ENCODE data around the gene EVA1C. TPM values are rescaled to one million over a fixed set of nuclear protein-coding genes. Genes with fewer than 3 reads are reported as not detected.
"Not testable (repeated sequence)": the region's sequence is repeated elsewhere in the genome, so short reads cannot be mapped to it uniquely, and the experiment has no call there.

EVA1C gene
- total RNA-seq, 2 experiments from 2014 or later: 11.1 to 13.7 TPM

DNA sequence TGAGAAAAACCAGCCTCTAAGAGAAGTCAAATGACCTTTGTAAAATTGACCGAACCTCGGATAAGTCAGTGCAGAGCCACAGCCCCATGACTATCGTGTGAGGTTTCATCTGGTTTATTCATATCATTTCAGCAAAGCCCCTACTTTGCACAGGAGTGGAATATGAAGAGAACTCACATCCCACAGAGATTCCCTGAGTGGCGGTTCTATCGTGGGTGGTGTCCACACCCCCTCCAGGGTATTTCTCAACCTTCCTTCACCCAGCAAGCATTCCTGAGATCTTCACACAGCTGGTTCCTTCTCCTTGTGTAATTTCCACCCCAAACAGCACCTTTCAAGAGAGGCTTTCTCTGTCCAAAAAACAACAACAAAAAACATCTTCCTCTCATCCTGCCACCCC lies 47.5 kb downstream of the EVA1C start:
- Mint-ChIP-seq H3K27ac (no peak overlapping the region), H3K9me3 (no peaks in the 10 kb centered on the region)

DNA sequence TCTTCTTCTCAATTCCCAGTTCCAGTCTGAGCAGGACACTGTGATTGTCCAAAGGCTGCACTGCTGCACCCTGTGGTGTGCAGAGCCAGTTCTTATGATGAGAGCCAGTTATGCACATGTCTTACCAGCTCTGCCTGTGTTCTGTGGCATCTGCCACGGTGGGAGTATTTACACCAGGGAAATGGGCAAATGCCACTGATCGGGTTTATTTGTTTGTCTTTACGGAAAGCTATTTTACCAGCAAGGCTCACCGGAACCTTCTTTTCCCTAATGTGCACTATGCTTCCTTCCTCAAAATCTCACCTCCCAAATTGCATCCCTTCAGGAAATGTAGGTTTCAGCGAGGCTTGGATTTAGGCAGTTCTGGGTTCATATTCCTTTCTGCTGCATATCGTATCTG lies 49.0 kb downstream of the EVA1C start:
- ATAC-seq (no peak), DNase-seq (no peak)
- Mint-ChIP-seq H3K4me3 (no peak overlapping the region), H3K27ac (no peak overlapping the region), H3K27me3 (no peaks in the 10 kb centered on the region), H3K36me3 (ENCODE audit: low read depth) (peaks cover 32% of the 10 kb centered on the region), H3K9me3 (no peaks in the 10 kb centered on the region), H3K4me1 (ENCODE audit: low read depth) (peaks cover 5% of the 10 kb centered on the region)
- TF ChIP-seq, protein P1, sequence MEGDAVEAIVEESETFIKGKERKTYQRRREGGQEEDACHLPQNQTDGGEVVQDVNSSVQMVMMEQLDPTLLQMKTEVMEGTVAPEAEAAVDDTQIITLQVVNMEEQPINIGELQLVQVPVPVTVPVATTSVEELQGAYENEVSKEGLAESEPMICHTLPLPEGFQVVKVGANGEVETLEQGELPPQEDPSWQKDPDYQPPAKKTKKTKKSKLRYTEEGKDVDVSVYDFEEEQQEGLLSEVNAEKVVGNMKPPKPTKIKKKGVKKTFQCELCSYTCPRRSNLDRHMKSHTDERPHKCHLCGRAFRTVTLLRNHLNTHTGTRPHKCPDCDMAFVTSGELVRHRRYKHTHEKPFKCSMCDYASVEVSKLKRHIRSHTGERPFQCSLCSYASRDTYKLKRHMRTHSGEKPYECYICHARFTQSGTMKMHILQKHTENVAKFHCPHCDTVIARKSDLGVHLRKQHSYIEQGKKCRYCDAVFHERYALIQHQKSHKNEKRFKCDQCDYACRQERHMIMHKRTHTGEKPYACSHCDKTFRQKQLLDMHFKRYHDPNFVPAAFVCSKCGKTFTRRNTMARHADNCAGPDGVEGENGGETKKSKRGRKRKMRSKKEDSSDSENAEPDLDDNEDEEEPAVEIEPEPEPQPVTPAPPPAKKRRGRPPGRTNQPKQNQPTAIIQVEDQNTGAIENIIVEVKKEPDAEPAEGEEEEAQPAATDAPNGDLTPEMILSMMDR (IDR thresholded peaks at IDR 0.05): no peak
- intact Hi-C loops (cut with micrococcal nuclease): no loop called here
- ChIA-PET POLR2A (no interaction called here), CTCF (interaction anchor here (1.5 kb wide), 1 partner anchor 108 kb away, joined by 3 read pairs; no protein-coding TSS in a partner anchor)

More for the DNA sequence above, 47.5 kb downstream of the EVA1C start:
- intact Hi-C loops (cut with micrococcal nuclease): no loop called here
- ATAC-seq (no peak), DNase-seq (no peak)
- TF ChIP-seq, protein P1 (IDR thresholded peaks at IDR 0.05): no peak
- no peak overlapping the region for H3K4me3 Mint-ChIP-seq
- peaks cover 28% of the 10 kb centered on the region for H3K36me3 Mint-ChIP-seq (ENCODE audit: low read depth)
- ChIA-PET POLR2A (no interaction called here), CTCF (interaction anchor here (1.4 kb wide), 1 partner anchor 110 kb away, joined by 3 read pairs; no protein-coding TSS in a partner anchor)
- peaks cover 5% of the 10 kb centered on the region for H3K4me1 Mint-ChIP-seq (ENCODE audit: low read depth)
- no peaks in the 10 kb centered on the region for H3K27me3 Mint-ChIP-seq

DNA sequence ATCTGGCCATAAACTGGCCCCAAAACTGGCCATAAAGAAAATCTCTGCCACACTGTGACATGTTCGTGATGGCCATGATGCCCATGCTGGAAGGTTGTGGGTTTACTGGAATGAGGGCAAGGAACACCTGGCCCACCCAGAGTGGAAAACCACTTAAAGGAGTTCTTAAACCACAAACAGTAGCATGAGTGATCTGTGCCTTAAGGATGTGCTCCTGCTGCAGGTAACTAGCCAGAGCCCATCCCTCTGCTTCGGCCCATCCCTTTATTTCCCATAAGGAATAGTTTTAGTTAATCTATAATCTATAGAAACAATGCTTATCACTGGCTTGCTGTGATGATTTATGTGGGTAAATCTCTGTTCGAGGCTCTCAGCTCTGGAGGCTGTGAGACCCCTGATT lies 50.1 kb downstream of the EVA1C start:
- DNase-seq; H3K9me3 Mint-ChIP-seq; H3K27me3 Mint-ChIP-seq; POLR2A ChIA-PET; H3K27ac Mint-ChIP-seq; H3K4me1 Mint-ChIP-seq (ENCODE audit: low read depth); CTCF ChIA-PET; ATAC-seq; intact Hi-C loops (cut with micrococcal nuclease); H3K4me3 Mint-ChIP-seq: not testable (repeated sequence)
- peaks cover 32% of the 10 kb centered on the region for H3K36me3 Mint-ChIP-seq (ENCODE audit: low read depth)

DNA sequence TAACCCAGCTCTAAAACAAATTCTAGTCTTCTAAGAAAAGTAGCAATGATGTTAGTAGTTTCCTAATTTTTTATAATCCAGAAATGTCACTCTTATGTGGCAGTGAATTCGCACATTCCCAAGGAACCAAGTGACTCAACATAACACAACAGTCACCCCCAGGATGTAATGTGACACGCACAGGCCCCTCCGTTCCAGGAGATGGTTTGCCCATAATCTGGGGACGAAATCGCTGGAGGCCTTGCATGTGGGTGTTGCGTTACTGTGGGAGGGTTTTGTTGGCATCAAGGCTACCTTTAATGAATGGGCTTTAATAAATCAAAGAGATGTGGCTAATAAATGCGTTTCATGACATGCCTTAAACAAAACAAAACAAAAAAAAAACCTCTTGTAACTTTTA lies 50.9 kb downstream of the EVA1C start:
- ATAC-seq: no peak
- TF ChIP-seq, protein P1 (IDR thresholded peaks at IDR 0.05): no peak
- DNase-seq: no peak
- Mint-ChIP-seq H3K4me3 (no peak overlapping the region), H3K27me3 (no peaks in the 10 kb centered on the region), H3K36me3 (ENCODE audit: low read depth) (peaks cover 32% of the 10 kb centered on the region), H3K9me3 (no peaks in the 10 kb centered on the region), H3K27ac (no peak overlapping the region), H3K4me1 (ENCODE audit: low read depth) (peaks cover 5% of the 10 kb centered on the region)
- ChIA-PET CTCF (no interaction called here), POLR2A (no interaction called here)
- intact Hi-C loops (cut with micrococcal nuclease): no loop called here

DNA sequence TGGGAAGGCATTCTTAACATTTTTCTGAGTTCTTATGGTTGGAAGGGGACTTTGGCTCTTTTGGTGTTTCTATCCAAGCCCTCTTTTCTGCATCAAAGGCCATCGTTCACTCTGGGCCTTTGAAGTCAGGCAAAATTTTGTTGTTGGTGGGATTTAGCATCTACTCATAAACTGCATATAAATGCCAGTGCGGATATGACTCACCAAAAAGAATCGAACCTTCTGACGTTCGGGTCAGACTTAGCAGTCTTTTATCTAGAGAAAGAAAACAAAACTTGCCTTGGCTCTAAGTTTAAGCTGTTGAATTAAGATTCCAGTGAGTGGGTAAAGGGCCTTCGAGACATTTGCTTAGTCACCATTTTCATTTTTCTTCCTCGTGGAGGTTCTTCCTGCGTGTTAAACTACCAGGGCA lies 51.4 kb downstream of the EVA1C start:
- ATAC-seq (no peak), DNase-seq (peak; percentile 3)
- TF ChIP-seq, protein P1 (IDR thresholded peaks at IDR 0.05): no peak
- Mint-ChIP-seq H3K27ac (no peak overlapping the region), H3K36me3 (ENCODE audit: low read depth) (peaks cover 29% of the 10 kb centered on the region), H3K4me3 (no peak overlapping the region), H3K27me3 (no peaks in the 10 kb centered on the region), H3K4me1 (ENCODE audit: low read depth) (peaks cover 5% of the 10 kb centered on the region), H3K9me3 (no peaks in the 10 kb centered on the region)
- ChIA-PET POLR2A (no interaction called here), CTCF (no interaction called here)
- intact Hi-C loops (cut with micrococcal nuclease): no loop called here

DNA sequence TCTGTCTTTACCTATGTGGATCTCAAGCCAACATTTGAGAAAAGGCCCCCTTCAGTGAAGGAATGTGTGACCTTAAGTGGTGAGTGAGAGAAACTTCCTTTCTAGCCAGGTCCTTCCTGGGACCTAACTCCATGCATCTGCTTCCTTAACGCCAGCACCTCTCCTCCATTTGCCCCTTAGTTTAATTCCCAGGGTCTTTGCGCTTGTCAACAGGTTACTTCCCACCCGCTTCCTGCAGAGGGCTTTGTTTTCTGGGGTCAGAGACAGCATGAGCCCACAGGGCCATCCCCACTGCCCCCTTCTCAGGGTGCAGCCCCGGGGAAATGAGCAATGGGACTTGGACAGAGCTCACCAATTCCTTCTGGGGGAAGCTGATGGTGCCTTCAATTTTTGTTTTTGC lies 54.8 kb downstream of the EVA1C start:
- Mint-ChIP-seq H3K4me1 (ENCODE audit: low read depth) (peaks cover 5% of the 10 kb centered on the region), H3K4me3 (no peak overlapping the region), H3K36me3 (ENCODE audit: low read depth) (peaks cover 23% of the 10 kb centered on the region), H3K27me3 (no peaks in the 10 kb centered on the region), H3K9me3 (no peaks in the 10 kb centered on the region), H3K27ac (no peak overlapping the region)
- ATAC-seq (no peak), DNase-seq (no peak)
- intact Hi-C loops (cut with micrococcal nuclease): no loop called here
- ChIA-PET CTCF (no interaction called here), POLR2A (no interaction called here)
- TF ChIP-seq, protein P1 (IDR thresholded peaks at IDR 0.05): no peak

All from activated CD8-positive, alpha-beta T cell treated with anti-CD3 and anti-CD28 coated beads for 36 hours (primary cell).